Endothelial cell of umbilical vein (primary cell): Measurements from ENCODE around the gene RIOK2. TPM values are rescaled to one million over a fixed set of nuclear protein-coding genes. Genes with fewer than 3 reads are reported as not detected.

Source experiments
- BruUV-seq: library from RNA; stranded (reverse); fragments of 400-500 nt; replicated peaks from 2 replicates; lab custom pipeline; 2021; lab: Mats Ljungman, UMichigan
- CTCF ChIA-PET: fragments of 300-600, 350-600 bp; sonication (Branson Sonifier 250); formaldehyde crosslinking; loops from one replicate; lab custom pipeline; 2021; ENCODE audit warnings: antibody characterized with exemption, inconsistent platforms; lab: Charles Lee
- POLR2A ChIA-PET: fragments of 300-600, 350-600 bp; sonication (Branson Sonifier 250); formaldehyde crosslinking; loops from one replicate; lab custom pipeline; 2021; ENCODE audit warnings: antibody characterized with exemption, inconsistent platforms; lab: Charles Lee
- DNase-seq: peaks from one replicate; pipeline ENCODE4 v3.0.0-alpha.2; 2011; ENCODE audit warnings: low read depth, low spot score
- FAIRE-seq: peaks from 2 replicates; lab custom pipeline; 2011; peaks lifted over from hg19 to GRCh38; lab: Jason Lieb, UNC
- H2AFZ ChIP-seq: 2 replicates; pipeline ENCODE4 v1.6.0; 2012; ENCODE audit warnings: low read depth, low read length, control low read depth, inconsistent platforms
- H3K27ac ChIP-seq: 2 replicates; pipeline ENCODE4 v1.5.1; 2011; ENCODE audit warnings: low read depth, mild to moderate bottlenecking, control low read depth, low read length, moderate library complexity; ENCODE audit not compliant: insufficient read depth
- H3K27me3 ChIP-seq, 2 experiments: 2 replicates each; pipeline versions ENCODE4 v1.6.0 to v1.6.1; 2011; ENCODE audit warnings: low read length in 2 of 2, mixed read lengths in 1 of 2; ENCODE audit not compliant: control insufficient read depth in 2 of 2, insufficient read depth in 2 of 2
- H3K36me3 ChIP-seq, 2 experiments: 2 replicates in 1 of 2; 3 replicates in 1 of 2; pipeline ENCODE4 v1.5.1; 2011; ENCODE audit warnings: low read length in 2 of 2, mild to moderate bottlenecking in 1 of 2, moderate library complexity in 1 of 2; ENCODE audit not compliant: control insufficient read depth in 2 of 2, insufficient read depth in 2 of 2; ENCODE audit errors: extremely low read depth in 1 of 2
- H3K4me1 ChIP-seq: 3 replicates; pipeline ENCODE4 v1.5.1; 2011; ENCODE audit warnings: mild to moderate bottlenecking, low read length; ENCODE audit not compliant: control insufficient read depth, insufficient read depth; ENCODE audit errors: extremely low read depth
- H3K4me2 ChIP-seq: 2 replicates; pipeline ENCODE4 v1.6.1; 2011; ENCODE audit warnings: low read length, control low read depth, mixed read lengths; ENCODE audit not compliant: insufficient read depth
- H3K4me3 ChIP-seq, 3 experiments: fragments of 200-600 bp in 1 of 3; sonication (generic), shearing (Covaris generic) in 1 of 3; replicated peaks in 1 of 3; 2 replicates each; pipeline ENCODE4 v1.5.1; 2011 to 2016; ENCODE audit warnings: control low read depth in 3 of 3, low read length in 3 of 3, mild to moderate bottlenecking in 2 of 3, inconsistent platforms in 1 of 3, low read depth in 1 of 3, moderate library complexity in 1 of 3; ENCODE audit not compliant: insufficient read depth in 1 of 3
- H3K79me2 ChIP-seq: 2 replicates; pipeline ENCODE4 v1.6.0; 2012; ENCODE audit warnings: low read length, inconsistent platforms; ENCODE audit not compliant: control insufficient read depth, insufficient read depth
- H3K9ac ChIP-seq: replicated peaks from 2 replicates; pipeline ENCODE3; 2011; ENCODE audit warnings: low read length, control low read depth; ENCODE audit not compliant: insufficient read depth; ENCODE audit errors: extremely low read depth
- H3K9me1 ChIP-seq: replicated peaks from 3 replicates; pipeline ENCODE4 v1.6.0; 2011; ENCODE audit warnings: mild to moderate bottlenecking, low read length; ENCODE audit not compliant: control insufficient read depth, insufficient read depth; ENCODE audit errors: extremely low read depth
- H3K9me3 ChIP-seq: replicated peaks from 2 replicates; pipeline ENCODE4 v1.5.1; 2012; ENCODE audit warnings: low read length, inconsistent platforms; ENCODE audit not compliant: control insufficient read depth, insufficient read depth
- H4K20me1 ChIP-seq: replicated peaks from 2 replicates; pipeline ENCODE3; 2011; ENCODE audit warnings: mild to moderate bottlenecking, low read length; ENCODE audit not compliant: control insufficient read depth, insufficient read depth; ENCODE audit errors: extremely low read depth
- EZH2 ChIP-seq: IDR thresholded peaks from 2 replicates; pipeline ENCODE4 v1.6.1; 2012; ENCODE audit warnings: borderline replicate concordance, low read depth, mild to moderate bottlenecking, moderate library complexity, low read length, inconsistent platforms; ENCODE audit not compliant: severe bottlenecking
- FOS ChIP-seq: IDR thresholded peaks from 2 replicates; pipeline ENCODE4 v1.6.1; 2011; ENCODE audit warnings: mild to moderate bottlenecking, low read length, moderate library complexity, borderline replicate concordance; ENCODE audit not compliant: insufficient read depth
- GATA2 ChIP-seq: IDR thresholded peaks from 2 replicates; pipeline ENCODE4 v1.7.0; 2011; ENCODE audit warnings: low read depth, mild to moderate bottlenecking, moderate library complexity, mixed read lengths, low read length; ENCODE audit not compliant: insufficient read length, insufficient read depth
- JUN ChIP-seq: IDR thresholded peaks from 2 replicates; pipeline ENCODE4 v1.6.1; 2011; ENCODE audit warnings: borderline replicate concordance, low read depth; ENCODE audit not compliant: insufficient read length, insufficient read depth
- MYC ChIP-seq: IDR thresholded peaks from one replicate; pipeline ENCODE4 v1.6.1; 2011; ENCODE audit warnings: mild to moderate bottlenecking, low read depth, low read length
- POLR2A ChIP-seq: IDR thresholded peaks from 2 replicates; pipeline ENCODE4 v1.6.1; 2012; ENCODE audit warnings: low read depth, mild to moderate bottlenecking, control low read depth, low read length
- POLR2AphosphoS5 ChIP-seq: IDR thresholded peaks from 2 replicates; pipeline ENCODE4 v1.6.1; 2012; ENCODE audit warnings: low read depth, mild to moderate bottlenecking, control low read depth, low read length, moderate library complexity; ENCODE audit not compliant: insufficient read depth
- dilution Hi-C: fragments of 300-500 bp; cut with MboI; formaldehyde crosslinking; loops from one replicate; pipeline ENCODE4 v1.15.0; 2019; ENCODE audit warnings: low sequenced_read_pairs; ENCODE audit not compliant: extremely low pct_ligation_motif_present
- intact Hi-C: fragments of 100-400 bp; cut with micrococcal nuclease; formaldehyde crosslinking; loops from one replicate; pipeline ENCODE4 v1.10.0; 2022
- polyA plus RNA-seq, 4 experiments: library from polyadenylated mRNA; depleted of rRNA in 3 of 4; stranded (reverse) in 3 of 4; unstranded in 1 of 4; fragments of >200 nt; gene quantifications; 2 replicates each; pipeline versions ENCODE4 v1.2.1 to v1.2.3, GENCODE V29; 2011 to 2012; ENCODE audit warnings: missing spikeins in 1 of 4
- total RNA-seq: library from RNA; stranded (reverse); gene quantifications from 2 replicates; pipeline ENCODE4 v1.2.3, GENCODE V29; 2021
- TF ChIP-seq, protein P1 (sequence below), 2 donors: IDR thresholded peaks; 1 replicate in 1 of 2; 2 replicates in 1 of 2; pipeline ENCODE4 v1.5.1; 2011; ENCODE audit warnings: low read length in 2 of 2, mild to moderate bottlenecking in 2 of 2, moderate library complexity in 2 of 2, control low read depth in 1 of 2, inconsistent platforms in 1 of 2, low read depth in 1 of 2; ENCODE audit not compliant: insufficient read depth in 1 of 2; ENCODE audit errors: extremely low read depth in 1 of 2
- TF ChIP-seq, protein P2 (sequence below): IDR thresholded peaks from 2 replicates; pipeline ENCODE4 v1.6.1; 2011; ENCODE audit not compliant: insufficient read depth, insufficient read length

RIOK2 gene
- total and polyA plus RNA-seq, 2 donors (not counting 3 experiments of a cell fraction or from before 2014, with no cell fraction given) = 3.5 to 25.4 TPM

GRCh38 chr5:97135868-97136267, 47.2 kb downstream of the RIOK2 start:
- TF ChIP-seq JUN = no peak
- TF ChIP-seq, protein P1, sequence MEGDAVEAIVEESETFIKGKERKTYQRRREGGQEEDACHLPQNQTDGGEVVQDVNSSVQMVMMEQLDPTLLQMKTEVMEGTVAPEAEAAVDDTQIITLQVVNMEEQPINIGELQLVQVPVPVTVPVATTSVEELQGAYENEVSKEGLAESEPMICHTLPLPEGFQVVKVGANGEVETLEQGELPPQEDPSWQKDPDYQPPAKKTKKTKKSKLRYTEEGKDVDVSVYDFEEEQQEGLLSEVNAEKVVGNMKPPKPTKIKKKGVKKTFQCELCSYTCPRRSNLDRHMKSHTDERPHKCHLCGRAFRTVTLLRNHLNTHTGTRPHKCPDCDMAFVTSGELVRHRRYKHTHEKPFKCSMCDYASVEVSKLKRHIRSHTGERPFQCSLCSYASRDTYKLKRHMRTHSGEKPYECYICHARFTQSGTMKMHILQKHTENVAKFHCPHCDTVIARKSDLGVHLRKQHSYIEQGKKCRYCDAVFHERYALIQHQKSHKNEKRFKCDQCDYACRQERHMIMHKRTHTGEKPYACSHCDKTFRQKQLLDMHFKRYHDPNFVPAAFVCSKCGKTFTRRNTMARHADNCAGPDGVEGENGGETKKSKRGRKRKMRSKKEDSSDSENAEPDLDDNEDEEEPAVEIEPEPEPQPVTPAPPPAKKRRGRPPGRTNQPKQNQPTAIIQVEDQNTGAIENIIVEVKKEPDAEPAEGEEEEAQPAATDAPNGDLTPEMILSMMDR (IDR thresholded peaks at IDR 0.05; ENCODE audit: extremely low read depth in 1 of 2, insufficient read depth in 1 of 2, low read depth in 1 of 2, low read length in 2 of 2) = no peak
- no peak for TF ChIP-seq GATA2
- TF ChIP-seq, protein P2, sequence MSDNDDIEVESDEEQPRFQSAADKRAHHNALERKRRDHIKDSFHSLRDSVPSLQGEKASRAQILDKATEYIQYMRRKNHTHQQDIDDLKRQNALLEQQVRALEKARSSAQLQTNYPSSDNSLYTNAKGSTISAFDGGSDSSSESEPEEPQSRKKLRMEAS = no peak
- no peak for TF ChIP-seq FOS
- no peak for TF ChIP-seq POLR2A
- TF ChIP-seq POLR2AphosphoS5 = no peak
- no peak for TF ChIP-seq EZH2
- TF ChIP-seq MYC = no peak
- intact Hi-C loops = no loop called here
- H4K20me1 ChIP-seq = no peaks in the 10 kb centered on the region
- FAIRE-seq (no peak), DNase-seq (no peak)
- H3K4me2 ChIP-seq = no peak overlapping the region
- H3K9ac ChIP-seq = no peak overlapping the region
- H3K27me3 ChIP-seq = peaks cover 4 to 10% of the 10 kb centered on the region in 2 experiments
- no peak overlapping the region for H3K27ac ChIP-seq
- no TSS peak for BruUV-seq
- no peaks in the 10 kb centered on the region for H3K79me2 ChIP-seq
- POLR2A ChIA-PET = no interaction called here
- H3K9me3 ChIP-seq = no peaks in the 10 kb centered on the region
- H3K4me1 ChIP-seq = no peaks in the 10 kb centered on the region
- CTCF ChIA-PET = interaction anchor here (1.3 to 1.6 kb wide), 2 partner anchors 139 kb away, joined by 5 read pairs; no protein-coding TSS in a partner anchor
- dilution Hi-C loops = no loop called here
- no peak overlapping the region for H2AFZ ChIP-seq
- H3K9me1 ChIP-seq = no peaks in the 10 kb centered on the region
- no peak overlapping the region for H3K4me3 ChIP-seq
- no peaks in the 10 kb centered on the region for H3K36me3 ChIP-seq
